ENCODE data around the gene GATA6.

Gene GATA6

GRCh38 chr18:22203035-22203434, 33.6 kb downstream of the GATA6 start:
- DNase-seq (ENCODE audit: low spot score) = no peak
- TF ChIP-seq, protein P1, sequence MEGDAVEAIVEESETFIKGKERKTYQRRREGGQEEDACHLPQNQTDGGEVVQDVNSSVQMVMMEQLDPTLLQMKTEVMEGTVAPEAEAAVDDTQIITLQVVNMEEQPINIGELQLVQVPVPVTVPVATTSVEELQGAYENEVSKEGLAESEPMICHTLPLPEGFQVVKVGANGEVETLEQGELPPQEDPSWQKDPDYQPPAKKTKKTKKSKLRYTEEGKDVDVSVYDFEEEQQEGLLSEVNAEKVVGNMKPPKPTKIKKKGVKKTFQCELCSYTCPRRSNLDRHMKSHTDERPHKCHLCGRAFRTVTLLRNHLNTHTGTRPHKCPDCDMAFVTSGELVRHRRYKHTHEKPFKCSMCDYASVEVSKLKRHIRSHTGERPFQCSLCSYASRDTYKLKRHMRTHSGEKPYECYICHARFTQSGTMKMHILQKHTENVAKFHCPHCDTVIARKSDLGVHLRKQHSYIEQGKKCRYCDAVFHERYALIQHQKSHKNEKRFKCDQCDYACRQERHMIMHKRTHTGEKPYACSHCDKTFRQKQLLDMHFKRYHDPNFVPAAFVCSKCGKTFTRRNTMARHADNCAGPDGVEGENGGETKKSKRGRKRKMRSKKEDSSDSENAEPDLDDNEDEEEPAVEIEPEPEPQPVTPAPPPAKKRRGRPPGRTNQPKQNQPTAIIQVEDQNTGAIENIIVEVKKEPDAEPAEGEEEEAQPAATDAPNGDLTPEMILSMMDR (IDR thresholded peaks at IDR 0.05; ENCODE audit: extremely low read depth, insufficient read depth, missing control alignments) = no peak
- in situ Hi-C loops (cut with MboI; ENCODE audit: low pct_unique_long_range_greater_than_20kb, low sequenced_read_pairs, unreplicated experiment) = no loop called here

DNA sequence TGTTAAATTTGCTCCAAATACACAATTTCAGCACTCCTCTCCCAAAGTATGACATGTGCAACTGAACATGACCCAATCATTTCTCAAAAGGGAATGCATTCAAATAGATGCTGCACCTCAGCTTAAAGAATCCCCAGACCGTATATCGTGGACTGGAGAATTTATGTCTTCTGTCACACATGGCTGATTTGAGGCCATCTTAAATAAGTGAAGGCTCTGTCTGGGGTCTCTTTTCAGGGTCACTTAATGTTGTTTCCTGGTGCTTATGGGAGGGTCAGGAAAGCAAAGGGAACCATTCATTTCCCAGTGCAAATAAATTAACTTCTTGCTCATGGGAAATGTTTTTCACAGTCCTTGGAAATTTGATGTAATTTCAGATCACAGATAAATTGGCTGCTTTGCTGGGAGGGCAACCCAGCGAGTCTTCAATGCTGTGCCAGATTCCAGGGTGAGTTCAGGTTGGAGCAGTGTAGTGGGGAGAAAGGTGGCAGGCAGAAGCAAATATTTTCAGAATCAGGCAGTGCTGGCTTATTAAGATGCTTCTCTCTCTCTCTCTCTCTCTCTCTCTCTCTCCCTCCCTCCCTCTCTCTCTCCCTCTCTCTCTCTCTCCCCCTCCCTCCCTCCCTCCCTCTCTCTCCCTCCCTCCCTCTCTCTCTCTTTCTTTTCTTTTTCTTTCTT, 34.3 kb downstream of the GATA6 start:
- TF ChIP-seq, protein P1 (IDR thresholded peaks at IDR 0.05; ENCODE audit: extremely low read depth, insufficient read depth, missing control alignments) = no peak
- in situ Hi-C loops (cut with MboI; ENCODE audit: low pct_unique_long_range_greater_than_20kb, low sequenced_read_pairs, unreplicated experiment) = no loop called here
- no peak for DNase-seq (ENCODE audit: low spot score)

DNA sequence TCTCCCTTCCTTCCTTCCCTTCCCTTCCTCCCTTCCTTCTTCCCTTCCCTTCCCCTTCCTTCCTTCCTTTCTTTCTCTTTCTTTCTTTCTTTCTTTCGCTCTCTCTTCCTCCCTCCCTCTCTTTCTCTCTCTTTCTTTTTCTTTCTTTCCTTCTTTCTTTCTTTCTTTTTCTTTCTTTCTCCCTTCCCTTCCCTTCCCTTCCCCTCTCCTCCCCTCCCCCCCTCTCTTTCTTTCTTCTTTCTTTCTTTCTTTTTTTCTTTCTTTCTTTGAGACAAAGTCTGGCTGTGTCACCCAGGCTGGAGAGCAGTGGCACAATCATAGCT, 34.8 kb downstream of the GATA6 start:
- TF ChIP-seq, protein P1 (IDR thresholded peaks at IDR 0.05; ENCODE audit: extremely low read depth, insufficient read depth, missing control alignments) = no peak
- in situ Hi-C loops (cut with MboI; ENCODE audit: low pct_unique_long_range_greater_than_20kb, low sequenced_read_pairs, unreplicated experiment) = no loop called here
- DNase-seq (ENCODE audit: low spot score) = no peak

- TF ChIP-seq, protein P1 (IDR thresholded peaks at IDR 0.05; ENCODE audit: extremely low read depth, insufficient read depth, missing control alignments) = no peak
- in situ Hi-C loops (cut with MboI; ENCODE audit: low pct_unique_long_range_greater_than_20kb, low sequenced_read_pairs, unreplicated experiment) = no loop called here
- DNase-seq (ENCODE audit: low spot score) = no peak
Measured at GRCh38 chr18:22204996-22205395, 35.6 kb downstream of the GATA6 start.

- in situ Hi-C loops (cut with MboI; ENCODE audit: low pct_unique_long_range_greater_than_20kb, low sequenced_read_pairs, unreplicated experiment) = no loop called here
- TF ChIP-seq, protein P1 (IDR thresholded peaks at IDR 0.05; ENCODE audit: extremely low read depth, insufficient read depth, missing control alignments) = no peak
- DNase-seq (ENCODE audit: low spot score) = no peak
Measured at GRCh38 chr18:22207021-22207758, 37.8 kb downstream of the GATA6 start.

- TF ChIP-seq, protein P1 (IDR thresholded peaks at IDR 0.05; ENCODE audit: extremely low read depth, insufficient read depth, missing control alignments) = no peak
- DNase-seq (ENCODE audit: low spot score) = no peak
- in situ Hi-C loops (cut with MboI; ENCODE audit: low pct_unique_long_range_greater_than_20kb, low sequenced_read_pairs, unreplicated experiment) = no loop called here
Measured at GRCh38 chr18:22210311-22210754, 40.9 kb downstream of the GATA6 start.

Data from GM13977 (cell line).